ENCODE measurements around the gene NCCRP1. TPM values are rescaled to one million over a fixed set of nuclear protein-coding genes. Genes with fewer than 3 reads are reported as not detected.

NCCRP1 gene
- 0.86 TPM for total RNA-seq
- long read RNA-seq, partial matches to known transcripts: 2 of 2 reads
- long read RNA-seq, other reads (novel, unspliced or antisense): 0 of 2 reads

- Histone ChIP-seq H3K27me3 (ENCODE audit: low read depth) (peaks cover 53% of the 10 kb centered on the region), H3K27ac (no peak within 1 kb of the TSS), H3K4me3 (no peak within 1 kb of the TSS), H3K36me3 (no peaks in the 10 kb centered on the region), H3K4me1 (peaks cover 11% of the 10 kb centered on the region), H3K9me3 (no peaks in the 10 kb centered on the region)
- TF ChIP-seq CTCF (IDR thresholded peaks at IDR 0.05): no peak
- no peak for ATAC-seq
- intact Hi-C loops (cut with DNase I): no loop called here
- DNase-seq: no peak
Observed at GRCh38 chr19:39196860-39197562, at the start of gene NCCRP1. TSS of gene NCCRP1 (plus strand) at chr19:39196964. CDS start at chr19:39196983, 19 bp downstream.

GRCh38 chr19:39147480-39147879, 49.3 kb upstream of the NCCRP1 start:
- TF ChIP-seq CTCF (IDR thresholded peaks at IDR 0.05): no peak

GRCh38 chr19:39148939-39149529, 47.7 kb upstream of the NCCRP1 start:
- no peak for ATAC-seq
- no peak overlapping the region for H3K27ac ChIP-seq

More at GRCh38 chr19:39147480-39147879, 49.3 kb upstream of the NCCRP1 start:
- no peak overlapping the region for H3K27ac ChIP-seq
- H3K4me1 ChIP-seq: peaks cover 43% of the 10 kb centered on the region
- no peaks in the 10 kb centered on the region for H3K27me3 ChIP-seq (ENCODE audit: low read depth)
- H3K36me3 ChIP-seq: peaks cover 8% of the 10 kb centered on the region
- DNase-seq (no peak), ATAC-seq (no peak)
- no peaks in the 10 kb centered on the region for H3K9me3 ChIP-seq
- H3K4me3 ChIP-seq: no peak overlapping the region
- intact Hi-C loops (cut with DNase I): no loop called here

DNA sequence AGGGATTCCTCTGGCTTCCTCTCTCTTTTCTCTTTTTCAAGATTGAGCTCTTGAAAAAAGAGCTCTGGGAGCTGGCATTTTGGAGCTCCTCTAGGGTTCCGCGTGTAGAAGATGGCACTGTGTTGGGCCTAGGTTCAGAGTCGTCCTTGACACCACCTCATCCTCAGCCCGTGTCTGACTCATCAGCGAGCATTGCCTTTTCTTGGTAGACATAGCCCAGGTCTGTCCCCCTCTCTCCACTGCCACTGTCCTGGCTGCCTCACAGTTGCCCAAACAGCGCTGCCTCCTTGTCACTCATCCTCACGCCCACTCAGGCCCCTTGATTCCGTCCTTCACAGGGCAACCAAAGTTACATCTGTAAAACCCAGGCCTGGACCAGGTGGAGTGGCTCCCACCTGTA, 46.5 kb upstream of the NCCRP1 start:
- Histone ChIP-seq H3K4me3 (no peak overlapping the region), H3K9me3 (no peaks in the 10 kb centered on the region), H3K27ac (no peak overlapping the region), H3K4me1 (peaks cover 35% of the 10 kb centered on the region), H3K27me3 (ENCODE audit: low read depth) (no peaks in the 10 kb centered on the region), H3K36me3 (peaks cover 14% of the 10 kb centered on the region)
- DNase-seq (no peak), ATAC-seq (no peak)
- TF ChIP-seq CTCF (IDR thresholded peaks at IDR 0.05): no peak
- intact Hi-C loops (cut with DNase I): no loop called here

More at GRCh38 chr19:39148939-39149529, 47.7 kb upstream of the NCCRP1 start:
- H3K9me3 ChIP-seq: no peaks in the 10 kb centered on the region
- intact Hi-C loops (cut with DNase I): no loop called here
- no peaks in the 10 kb centered on the region for H3K27me3 ChIP-seq (ENCODE audit: low read depth)
- no peak for TF ChIP-seq CTCF (IDR thresholded peaks at IDR 0.05)
- DNase-seq: no peak
- peaks cover 14% of the 10 kb centered on the region for H3K36me3 ChIP-seq
- H3K4me1 ChIP-seq: peaks cover 35% of the 10 kb centered on the region
- no peak overlapping the region for H3K4me3 ChIP-seq

DNA sequence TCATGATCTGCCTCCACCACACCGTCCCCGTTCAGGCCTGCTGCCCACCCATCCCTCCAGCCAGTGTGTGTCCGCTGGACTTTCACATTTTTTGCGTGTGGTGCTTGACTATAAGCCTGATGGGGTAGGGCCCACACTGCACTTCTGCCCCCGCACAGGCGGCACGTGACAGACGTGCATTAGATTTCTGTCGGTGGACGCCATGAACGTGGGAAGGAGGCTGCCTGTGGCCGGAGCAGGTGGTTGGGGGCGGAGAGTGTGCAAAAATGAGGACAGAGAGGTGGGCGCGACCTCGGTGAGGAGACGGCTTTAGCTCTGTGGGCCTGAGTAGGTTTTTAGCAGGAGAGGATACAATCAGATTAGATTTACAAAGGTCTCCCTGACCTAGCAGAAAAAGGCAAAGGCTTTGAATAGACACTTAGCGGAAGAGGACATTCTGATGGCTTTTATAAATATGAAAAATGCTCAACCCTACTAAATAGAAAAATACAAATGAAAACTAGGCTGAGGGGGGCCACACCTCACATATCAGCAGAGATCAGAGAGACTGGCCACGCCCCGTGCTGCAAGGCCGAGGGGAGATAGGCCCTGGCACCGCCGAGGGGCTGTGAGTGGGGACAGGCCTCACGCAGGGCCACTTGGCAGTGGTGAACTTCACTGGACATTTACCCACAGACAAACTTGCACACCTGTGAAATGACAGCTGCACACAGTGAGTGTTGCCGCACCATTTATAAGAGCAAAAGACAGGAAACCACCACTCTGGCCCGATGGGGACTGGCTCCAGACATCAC, 45.8 kb upstream of the NCCRP1 start:
- no peak for TF ChIP-seq CTCF (IDR thresholded peaks at IDR 0.05)
- ATAC-seq (no peak), DNase-seq (no peak)
- Histone ChIP-seq H3K27ac (peak overlapping the region; percentile 14), H3K36me3 (peaks cover 14% of the 10 kb centered on the region), H3K27me3 (ENCODE audit: low read depth) (no peaks in the 10 kb centered on the region), H3K4me1 (peaks cover 35% of the 10 kb centered on the region), H3K4me3 (no peak overlapping the region), H3K9me3 (no peaks in the 10 kb centered on the region)
- intact Hi-C loops (cut with DNase I): no loop called here

Data from lower lobe of right lung (tissue), 2 donors.